ENCODE data around the gene SCN9A. TPM values are rescaled to one million over a fixed set of nuclear protein-coding genes. Genes with fewer than 3 reads are reported as not detected.

The SCN9A gene
- polyA plus RNA-seq, 1 donor from 2014 or later, result 10.4 TPM

DNA sequence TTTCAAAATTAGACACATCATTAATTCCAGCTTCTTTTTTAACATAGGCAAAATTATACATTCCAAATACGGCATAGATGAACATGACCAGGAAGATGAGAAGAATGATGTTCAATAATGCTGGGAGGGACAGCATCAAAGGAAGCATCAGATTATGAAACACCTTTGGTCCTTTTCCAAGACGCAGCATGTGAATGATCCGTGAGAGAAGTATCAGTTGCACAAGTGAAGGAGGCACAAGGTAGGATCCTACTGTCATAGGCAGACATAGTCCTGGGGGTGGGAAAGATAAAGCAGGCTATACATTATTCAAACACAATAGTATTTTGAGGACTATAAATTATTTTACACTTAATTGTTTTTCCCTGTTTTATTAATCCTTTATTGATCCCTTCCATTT lies 30.6 kb upstream of the SCN9A start:
- Histone ChIP-seq H3K4me3 (ENCODE audit: low read length) (no peak overlapping the region), H3K9me2 (ENCODE audit: insufficient read depth, low read length) (no peaks in the 10 kb centered on the region), H3K27me3 (ENCODE audit: insufficient read depth, low read depth, low read length) (no peaks in the 10 kb centered on the region), H3K36me3 (ENCODE audit: insufficient read depth, low read length) (no peaks in the 10 kb centered on the region), H3K9ac (ENCODE audit: low read length) (no peak overlapping the region), H2AFZ (ENCODE audit: low read depth, low read length) (no peak overlapping the region), H3F3A (ENCODE audit: insufficient read depth, low read length, poor library complexity, severe bottlenecking) (no peaks in the 10 kb centered on the region), H4K20me1 (ENCODE audit: insufficient read depth) (no peaks in the 10 kb centered on the region), H3K4me2 (ENCODE audit: low read length) (no peak overlapping the region), H3K27ac (ENCODE audit: low read length) (no peak overlapping the region), H3K79me2 (replicated peaks; ENCODE audit: insufficient read depth, low read length) (no peaks in the 10 kb centered on the region), H3K9me3 (ENCODE audit: low read length) (no peaks in the 10 kb centered on the region)
- TF ChIP-seq, protein P1, sequence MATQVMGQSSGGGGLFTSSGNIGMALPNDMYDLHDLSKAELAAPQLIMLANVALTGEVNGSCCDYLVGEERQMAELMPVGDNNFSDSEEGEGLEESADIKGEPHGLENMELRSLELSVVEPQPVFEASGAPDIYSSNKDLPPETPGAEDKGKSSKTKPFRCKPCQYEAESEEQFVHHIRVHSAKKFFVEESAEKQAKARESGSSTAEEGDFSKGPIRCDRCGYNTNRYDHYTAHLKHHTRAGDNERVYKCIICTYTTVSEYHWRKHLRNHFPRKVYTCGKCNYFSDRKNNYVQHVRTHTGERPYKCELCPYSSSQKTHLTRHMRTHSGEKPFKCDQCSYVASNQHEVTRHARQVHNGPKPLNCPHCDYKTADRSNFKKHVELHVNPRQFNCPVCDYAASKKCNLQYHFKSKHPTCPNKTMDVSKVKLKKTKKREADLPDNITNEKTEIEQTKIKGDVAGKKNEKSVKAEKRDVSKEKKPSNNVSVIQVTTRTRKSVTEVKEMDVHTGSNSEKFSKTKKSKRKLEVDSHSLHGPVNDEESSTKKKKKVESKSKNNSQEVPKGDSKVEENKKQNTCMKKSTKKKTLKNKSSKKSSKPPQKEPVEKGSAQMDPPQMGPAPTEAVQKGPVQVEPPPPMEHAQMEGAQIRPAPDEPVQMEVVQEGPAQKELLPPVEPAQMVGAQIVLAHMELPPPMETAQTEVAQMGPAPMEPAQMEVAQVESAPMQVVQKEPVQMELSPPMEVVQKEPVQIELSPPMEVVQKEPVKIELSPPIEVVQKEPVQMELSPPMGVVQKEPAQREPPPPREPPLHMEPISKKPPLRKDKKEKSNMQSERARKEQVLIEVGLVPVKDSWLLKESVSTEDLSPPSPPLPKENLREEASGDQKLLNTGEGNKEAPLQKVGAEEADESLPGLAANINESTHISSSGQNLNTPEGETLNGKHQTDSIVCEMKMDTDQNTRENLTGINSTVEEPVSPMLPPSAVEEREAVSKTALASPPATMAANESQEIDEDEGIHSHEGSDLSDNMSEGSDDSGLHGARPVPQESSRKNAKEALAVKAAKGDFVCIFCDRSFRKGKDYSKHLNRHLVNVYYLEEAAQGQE (IDR thresholded peaks at IDR 0.05; ENCODE audit: borderline replicate concordance), result no peak
- TF ChIP-seq MXI1 (conservative IDR thresholded peaks at IDR 0.05; ENCODE audit: poor library complexity, severe bottlenecking) (no peak), RAD21 (conservative IDR thresholded peaks at IDR 0.05) (no peak), POLR2AphosphoS5 (IDR thresholded peaks at IDR 0.05) (no peak), SMC3 (conservative IDR thresholded peaks at IDR 0.05; ENCODE audit: poor library complexity) (no peak), EP300 (conservative IDR thresholded peaks at IDR 0.05; ENCODE audit: poor library complexity, severe bottlenecking) (no peak), TAF1 (IDR thresholded peaks at IDR 0.05; ENCODE audit: low read depth) (no peak), EZH2 (IDR thresholded peaks at IDR 0.05; ENCODE audit: borderline replicate concordance, insufficient read depth, low read length, poor library complexity, severe bottlenecking) (no peak)
- TF ChIP-seq, protein P2, sequence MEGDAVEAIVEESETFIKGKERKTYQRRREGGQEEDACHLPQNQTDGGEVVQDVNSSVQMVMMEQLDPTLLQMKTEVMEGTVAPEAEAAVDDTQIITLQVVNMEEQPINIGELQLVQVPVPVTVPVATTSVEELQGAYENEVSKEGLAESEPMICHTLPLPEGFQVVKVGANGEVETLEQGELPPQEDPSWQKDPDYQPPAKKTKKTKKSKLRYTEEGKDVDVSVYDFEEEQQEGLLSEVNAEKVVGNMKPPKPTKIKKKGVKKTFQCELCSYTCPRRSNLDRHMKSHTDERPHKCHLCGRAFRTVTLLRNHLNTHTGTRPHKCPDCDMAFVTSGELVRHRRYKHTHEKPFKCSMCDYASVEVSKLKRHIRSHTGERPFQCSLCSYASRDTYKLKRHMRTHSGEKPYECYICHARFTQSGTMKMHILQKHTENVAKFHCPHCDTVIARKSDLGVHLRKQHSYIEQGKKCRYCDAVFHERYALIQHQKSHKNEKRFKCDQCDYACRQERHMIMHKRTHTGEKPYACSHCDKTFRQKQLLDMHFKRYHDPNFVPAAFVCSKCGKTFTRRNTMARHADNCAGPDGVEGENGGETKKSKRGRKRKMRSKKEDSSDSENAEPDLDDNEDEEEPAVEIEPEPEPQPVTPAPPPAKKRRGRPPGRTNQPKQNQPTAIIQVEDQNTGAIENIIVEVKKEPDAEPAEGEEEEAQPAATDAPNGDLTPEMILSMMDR (IDR thresholded peaks at IDR 0.05; ENCODE audit: poor library complexity, severe bottlenecking), result no peak

DNA sequence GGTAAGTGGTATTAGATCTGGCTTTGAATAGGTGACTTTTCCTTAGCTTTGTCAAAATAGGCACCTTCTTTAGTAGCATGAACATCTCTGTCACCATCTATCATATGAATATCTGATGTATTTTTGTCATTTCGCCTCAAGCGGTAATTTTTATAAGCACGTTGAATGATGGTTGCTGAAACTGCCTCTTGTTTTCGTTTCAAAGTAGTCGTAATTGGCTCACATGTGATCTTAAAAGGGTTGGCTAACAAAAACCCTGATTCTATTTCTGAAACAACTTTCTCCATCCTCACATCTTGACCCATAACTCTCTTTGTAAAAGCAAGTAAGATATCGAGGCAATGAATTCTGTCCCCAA lies 29.8 kb upstream of the SCN9A start:
- H3K27me3 ChIP-seq (ENCODE audit: insufficient read depth, low read depth, low read length), result no peaks in the 10 kb centered on the region

More for the DNA sequence above, 29.8 kb upstream of the SCN9A start:
- no peak for TF ChIP-seq EP300 (conservative IDR thresholded peaks at IDR 0.05; ENCODE audit: poor library complexity, severe bottlenecking)
- TF ChIP-seq, protein P2 (IDR thresholded peaks at IDR 0.05; ENCODE audit: poor library complexity, severe bottlenecking), result no peak
- TF ChIP-seq, protein P1 (IDR thresholded peaks at IDR 0.05; ENCODE audit: borderline replicate concordance), result no peak
- TF ChIP-seq TAF1 (IDR thresholded peaks at IDR 0.05; ENCODE audit: low read depth), result no peak
- TF ChIP-seq RAD21 (conservative IDR thresholded peaks at IDR 0.05), result no peak
- TF ChIP-seq POLR2AphosphoS5 (IDR thresholded peaks at IDR 0.05), result no peak
- no peak for TF ChIP-seq SMC3 (conservative IDR thresholded peaks at IDR 0.05; ENCODE audit: poor library complexity)
- TF ChIP-seq EZH2 (IDR thresholded peaks at IDR 0.05; ENCODE audit: borderline replicate concordance, insufficient read depth, low read length, poor library complexity, severe bottlenecking), result no peak
- no peak for TF ChIP-seq MXI1 (conservative IDR thresholded peaks at IDR 0.05; ENCODE audit: poor library complexity, severe bottlenecking)
- H3K9me3 ChIP-seq (ENCODE audit: low read length), result no peaks in the 10 kb centered on the region
- no peak overlapping the region for H3K4me3 ChIP-seq (ENCODE audit: low read length)
- H3F3A ChIP-seq (ENCODE audit: insufficient read depth, low read length, poor library complexity, severe bottlenecking), result no peaks in the 10 kb centered on the region
- H3K79me2 ChIP-seq (replicated peaks; ENCODE audit: insufficient read depth, low read length), result no peaks in the 10 kb centered on the region
- no peak overlapping the region for H2AFZ ChIP-seq (ENCODE audit: low read depth, low read length)
- H3K9ac ChIP-seq (ENCODE audit: low read length), result no peak overlapping the region
- no peaks in the 10 kb centered on the region for H3K9me2 ChIP-seq (ENCODE audit: insufficient read depth, low read length)
- no peaks in the 10 kb centered on the region for H4K20me1 ChIP-seq (ENCODE audit: insufficient read depth)
- no peak overlapping the region for H3K4me2 ChIP-seq (ENCODE audit: low read length)
- no peaks in the 10 kb centered on the region for H3K36me3 ChIP-seq (ENCODE audit: insufficient read depth, low read length)
- no peak overlapping the region for H3K27ac ChIP-seq (ENCODE audit: low read length)
